22Rv1 (cell line): ENCODE measurements around the gene MSMB.

ENCODE experiments used
- CTCF ChIP-seq: fragments of 450-650 bp; IDR thresholded peaks from 2 replicates; pipeline ENCODE4 v1.5.1; 2017; ENCODE audit warnings: mild to moderate bottlenecking
- ZFX ChIP-seq: fragments of 450-650 bp; IDR thresholded peaks from 2 replicates; pipeline ENCODE4 v1.6.1; 2017; ENCODE audit warnings: antibody characterized with exemption, borderline replicate concordance

- TF ChIP-seq CTCF (no peak), ZFX (no peak)
Observed at GRCh38 chr10:46075869-46076268, 29.8 kb upstream of the MSMB start.
